Natural killer cell (primary cell): ENCODE measurements around the gene STAT5A. TPM values are rescaled to one million over a fixed set of nuclear protein-coding genes. Genes with fewer than 3 reads are reported as not detected.
A peak's percentile ranks its signal among the peaks of the same experiment; 100 is the strongest.

Experiments
- ATAC-seq, 3 donors: fragments of 150-1000 bp in 2 of 3; fragments of 200-7000 bp in 1 of 3; cut with Tn5 transposase; 1 replicate in 1 of 3; 2 replicates in 2 of 3; pipeline ENCODE4 v1.10.0; 2021; ENCODE audit warnings: mild to moderate bottlenecking in 2 of 3, moderate library complexity in 2 of 3
- DNase-seq, 2 donors: peaks; one replicate each; pipeline versions ENCODE4 v3.0.0 to v3.0.0-alpha.2; 2013 to 2021; ENCODE audit warnings: mixed read lengths in 1 of 2
- H3K27ac ChIP-seq: one replicate; pipeline ENCODE4 v1.5.1; 2013; ENCODE audit warnings: mild to moderate bottlenecking, low read length
- H3K27me3 ChIP-seq: one replicate; pipeline ENCODE4 v1.6.1; 2013; ENCODE audit warnings: low read length; ENCODE audit not compliant: control insufficient read depth, insufficient read depth
- H3K36me3 ChIP-seq: one replicate; pipeline ENCODE4 v1.6.1; 2013; ENCODE audit warnings: low read length; ENCODE audit not compliant: control insufficient read depth, insufficient read depth
- H3K4me1 ChIP-seq: one replicate; pipeline ENCODE4 v1.6.1; 2013; ENCODE audit warnings: low read length; ENCODE audit not compliant: control insufficient read depth, insufficient read depth
- H3K4me3 ChIP-seq: one replicate; pipeline ENCODE4 v1.5.1; 2013; ENCODE audit warnings: low read length
- H3K9me3 ChIP-seq: one replicate; pipeline ENCODE4 v1.6.1; 2013; ENCODE audit warnings: low read length; ENCODE audit not compliant: control insufficient read depth, insufficient read depth
- H3K27ac Mint-ChIP-seq, 2 donors: one replicate each; pipeline ENCODE4 v1.8.0; 2022; ENCODE audit warnings: mild to moderate bottlenecking in 2 of 2, mixed read lengths in 2 of 2, moderate library complexity in 1 of 2
- H3K27me3 Mint-ChIP-seq, 2 donors: one replicate each; pipeline ENCODE4 v1.8.0; 2022; ENCODE audit warnings: low read depth in 2 of 2, mixed read lengths in 2 of 2
- H3K36me3 Mint-ChIP-seq: one replicate; pipeline ENCODE4 v1.8.0; 2022; ENCODE audit warnings: mixed read lengths
- H3K4me1 Mint-ChIP-seq, 2 donors: one replicate each; pipeline ENCODE4 v1.8.0; 2022; ENCODE audit warnings: mixed read lengths in 2 of 2
- H3K4me3 Mint-ChIP-seq: one replicate; pipeline ENCODE4 v1.8.0; 2022; ENCODE audit warnings: mild to moderate bottlenecking, moderate library complexity, mixed read lengths
- H3K9me3 Mint-ChIP-seq, 2 donors: one replicate each; pipeline ENCODE4 v1.8.0; 2022; ENCODE audit warnings: mixed read lengths in 2 of 2
- CTCF ChIP-seq: fragments of 200-600 bp; IDR thresholded peaks from one replicate; pipeline ENCODE4 v1.8.0; 2022; ENCODE audit warnings: antibody characterized with exemption
- WGBS: methylation state at CpG from one replicate; pipeline ENCODE4 v1.1.7; 2013; ENCODE audit warnings: missing lambda C conversion rate; ENCODE audit not compliant: insufficient coverage; 5-methylcytosine and 5-hydroxymethylcytosine counted together
- intact Hi-C: fragments of 100-400 bp; cut with micrococcal nuclease; formaldehyde crosslinking; loops from one replicate; pipeline ENCODE4 v1.14.2; 2022
- total RNA-seq, 4 donors: library from RNA; stranded (reverse); fragments of 120-200 nt in 1 of 4; gene quantifications; one replicate each; pipeline versions ENCODE4 v1.2.3 to v1.2.4, GENCODE V29; 2013 to 2022

The STAT5A gene
- total RNA-seq, 3 donors from 2014 or later (not counting 1 experiment from before 2014, with no cell fraction given), result 112 to 135 (median 117) TPM

GRCh38 chr17:42266462-42266861 is 21.8 kb upstream of the STAT5A start:
- H3K4me1 ChIP-seq, result peaks cover 3% of the 10 kb centered on the region
- H3K27me3 ChIP-seq, result no peaks in the 10 kb centered on the region
- Mint-ChIP-seq H3K27me3 (no peaks in the 10 kb centered on the region), H3K27ac (peak overlapping the region; percentile 80 to 89), H3K36me3 (no peaks in the 10 kb centered on the region), H3K4me1 (peaks cover 8 to 13% of the 10 kb centered on the region in 2 donors), H3K4me3 (no peak overlapping the region), H3K9me3 (no peaks in the 10 kb centered on the region)
- DNase-seq, result no peak
- intact Hi-C loops, result loop anchor here (2.0 kb wide), 1 partner anchor 18 kb away; no protein-coding TSS in a partner anchor
- WGBS, result 100% methylated on average over 1 of the region's 2 CpGs
- H3K27ac ChIP-seq, result peak overlapping the region; percentile 49
- no peaks in the 10 kb centered on the region for H3K36me3 ChIP-seq
- H3K9me3 ChIP-seq, result no peaks in the 10 kb centered on the region
- TF ChIP-seq CTCF, result no peak
- no peak overlapping the region for H3K4me3 ChIP-seq
- ATAC-seq, result no peak

GRCh38 chr17:42266918-42267766 is 21.2 kb upstream of the STAT5A start:
- WGBS, result 75% methylated on average over 8 of the region's 9 CpGs
- TF ChIP-seq CTCF, result no peak
- ATAC-seq, result peak; percentile 86 to 95 (median 89)
- Mint-ChIP-seq H3K27me3 (no peaks in the 10 kb centered on the region), H3K36me3 (no peaks in the 10 kb centered on the region), H3K4me1 (peaks cover 15 to 20% of the 10 kb centered on the region in 2 donors), H3K27ac (peak overlapping the region; percentile 80 to 89), H3K4me3 (no peak overlapping the region), H3K9me3 (no peaks in the 10 kb centered on the region)
- Histone ChIP-seq H3K4me1 (peaks cover 3% of the 10 kb centered on the region), H3K4me3 (no peak overlapping the region), H3K27ac (peak overlapping the region; percentile 49), H3K9me3 (no peaks in the 10 kb centered on the region), H3K36me3 (no peaks in the 10 kb centered on the region), H3K27me3 (no peaks in the 10 kb centered on the region)
- intact Hi-C loops, result loop anchor here (2.0 kb wide), 1 partner anchor 18 kb away; no protein-coding TSS in a partner anchor
- peak in 1 of 2 donors; percentile 88 for DNase-seq

GRCh38 chr17:42268236-42268635 is 20.1 kb upstream of the STAT5A start:
- no peak overlapping the region for H3K27ac ChIP-seq
- intact Hi-C loops, result no loop called here
- Mint-ChIP-seq H3K27ac (peak overlapping the region; percentile 52 to 63), H3K27me3 (no peaks in the 10 kb centered on the region), H3K36me3 (no peaks in the 10 kb centered on the region), H3K9me3 (no peaks in the 10 kb centered on the region), H3K4me1 (peaks cover 25 to 30% of the 10 kb centered on the region in 2 donors), H3K4me3 (no peak overlapping the region)
- no peak overlapping the region for H3K4me3 ChIP-seq
- no peak for DNase-seq
- no peaks in the 10 kb centered on the region for H3K9me3 ChIP-seq
- ATAC-seq, result no peak
- H3K4me1 ChIP-seq, result peaks cover 3% of the 10 kb centered on the region
- H3K36me3 ChIP-seq, result no peaks in the 10 kb centered on the region
- WGBS, result 89% methylated on average over 5 of the region's 5 CpGs
- TF ChIP-seq CTCF, result no peak
- no peaks in the 10 kb centered on the region for H3K27me3 ChIP-seq
